Neutrophil (primary cell): ENCODE data around the gene ITM2B.
"Not testable (repeated sequence)": the region's sequence is repeated elsewhere in the genome, so short reads cannot be mapped to it uniquely, and the experiment has no call there.

Experiments
- H3K27ac ChIP-seq: fragments of 200-600 bp; sonication (generic); 2 replicates; pipeline ENCODE4 v1.5.1; 2016; ENCODE audit warnings: mild to moderate bottlenecking, moderate library complexity
- H3K27me3 ChIP-seq: fragments of 200-600 bp; sonication (generic); 2 replicates; pipeline ENCODE4 v1.6.0; 2016; ENCODE audit warnings: mild to moderate bottlenecking
- H3K36me3 ChIP-seq: fragments of 200-600 bp; sonication (generic); 2 replicates; pipeline ENCODE4 v1.5.1; 2017
- H3K4me1 ChIP-seq, 2 experiments: fragments of 200-600 bp in 1 of 2; sonication (generic) in 1 of 2; 1 replicate in 1 of 2; 2 replicates in 1 of 2; pipeline versions ENCODE4 v1.5.1 to v1.6.1; 2013 to 2016; ENCODE audit warnings: low read depth in 1 of 2, low read length in 1 of 2, mild to moderate bottlenecking in 1 of 2, moderate library complexity in 1 of 2; ENCODE audit not compliant: control insufficient read depth in 1 of 2, insufficient read depth in 1 of 2
- H3K4me3 ChIP-seq, 2 experiments: fragments of 200-600 bp in 1 of 2; sonication (generic) in 1 of 2; 1 replicate in 1 of 2; 2 replicates in 1 of 2; pipeline ENCODE4 v1.5.1; 2013 to 2016; ENCODE audit warnings: low read depth in 1 of 2, low read length in 1 of 2, mild to moderate bottlenecking in 1 of 2, moderate library complexity in 1 of 2
- H3K9me3 ChIP-seq: fragments of 200-600 bp; sonication (generic); 2 replicates; pipeline ENCODE4 v1.5.1; 2016
- CTCF ChIP-seq: fragments of 200-600 bp; sonication (generic); IDR thresholded peaks from 2 replicates; pipeline ENCODE4 v1.5.1; 2016; ENCODE audit warnings: antibody characterized with exemption

Gene ITM2B

GRCh38 chr13:48234566-48235340 lies 1.7 kb downstream of the ITM2B start:
- H3K27ac ChIP-seq, result peak overlapping the region; percentile 99
- no peaks in the 10 kb centered on the region for H3K27me3 ChIP-seq
- H3K36me3 ChIP-seq, result peaks cover 40% of the 10 kb centered on the region
- TF ChIP-seq CTCF, result no peak
- H3K4me1 ChIP-seq, result peaks cover 53 to 68% of the 10 kb centered on the region in 2 experiments
- no peaks in the 10 kb centered on the region for H3K9me3 ChIP-seq
- H3K4me3 ChIP-seq, result peak overlapping the region; percentile 84 to 89

- H3K4me1 ChIP-seq, result peaks cover 61 to 76% of the 10 kb centered on the region in 2 experiments
- no peaks in the 10 kb centered on the region for H3K9me3 ChIP-seq
- peak overlapping the region; percentile 99 for H3K27ac ChIP-seq
- H3K4me3 ChIP-seq, result peak overlapping the region; percentile 84 to 89
- no peak for TF ChIP-seq CTCF
- H3K36me3 ChIP-seq, result peaks cover 48% of the 10 kb centered on the region
- no peaks in the 10 kb centered on the region for H3K27me3 ChIP-seq
Observed at GRCh38 chr13:48235341-48236135, 2.5 kb downstream of the ITM2B start.

- peaks cover 70 to 81% of the 10 kb centered on the region in 2 experiments for H3K4me1 ChIP-seq
- peak; percentile 18 for TF ChIP-seq CTCF
- no peaks in the 10 kb centered on the region for H3K27me3 ChIP-seq
- no peaks in the 10 kb centered on the region for H3K9me3 ChIP-seq
- H3K27ac ChIP-seq, result peak overlapping the region; percentile 99
- H3K4me3 ChIP-seq, result peak overlapping the region; percentile 84 to 89
- peaks cover 60% of the 10 kb centered on the region for H3K36me3 ChIP-seq
Observed at GRCh38 chr13:48236528-48237353, 3.7 kb downstream of the ITM2B start.

GRCh38 chr13:48239369-48239768 lies 6.4 kb downstream of the ITM2B start:
- not testable (repeated sequence) for H3K9me3 ChIP-seq, H3K27me3 ChIP-seq
- Histone ChIP-seq H3K36me3 (peaks cover 81% of the 10 kb centered on the region), H3K4me1 (peaks cover 69 to 72% of the 10 kb centered on the region in 2 experiments), H3K27ac (peak overlapping the region; percentile 99), H3K4me3 (peak overlapping the region in 1 of 2 experiments; percentile 84)

- no peak for TF ChIP-seq CTCF
- Histone ChIP-seq H3K27me3 (no peaks in the 10 kb centered on the region), H3K9me3 (no peaks in the 10 kb centered on the region), H3K4me1 (peaks cover 46 to 68% of the 10 kb centered on the region in 2 experiments), H3K4me3 (no peak overlapping the region), H3K36me3 (peaks cover 80% of the 10 kb centered on the region), H3K27ac (peak overlapping the region; percentile 99)
Observed at GRCh38 chr13:48241651-48242050, 8.6 kb downstream of the ITM2B start.
